HT1080 (cell line): ENCODE results near the gene HNRNPDL. TPM values are rescaled to one million over a fixed set of nuclear protein-coding genes. Genes with fewer than 3 reads are reported as not detected.
A peak's percentile ranks its signal among the peaks of the same experiment; 100 is the strongest.
"Not testable (repeated sequence)": the region's sequence is repeated elsewhere in the genome, so short reads cannot be mapped to it uniquely, and the experiment has no call there.

Experiments used
- DNase-seq: peaks from one replicate; pipeline ENCODE4 v3.0.0-alpha.2; 2015; ENCODE audit warnings: low read depth
- polyA plus RNA-seq, 2 experiments: library from polyadenylated mRNA; depleted of rRNA; stranded (reverse); fragments of >200 nt; gene quantifications; 2 replicates each; pipeline ENCODE4 v1.2.3, GENCODE V29; 2015
- total RNA-seq: library from RNA; depleted of rRNA; stranded (reverse); fragments of >200 nt; shearing (Covaris generic); gene quantifications from 2 replicates; pipeline ENCODE4 v1.2.3, GENCODE V29; 2014; rRNA removed

Gene HNRNPDL
- total RNA-seq, result 288 and 338 TPM in 2 replicates
- 316 and 339 TPM in 2 replicates for polyA plus RNA-seq (2015; cell fraction: cytosol; rRNA removed)
- 696 and 707 TPM in 2 replicates for polyA plus RNA-seq (2015; cell fraction: nucleus; rRNA removed)

DNA sequence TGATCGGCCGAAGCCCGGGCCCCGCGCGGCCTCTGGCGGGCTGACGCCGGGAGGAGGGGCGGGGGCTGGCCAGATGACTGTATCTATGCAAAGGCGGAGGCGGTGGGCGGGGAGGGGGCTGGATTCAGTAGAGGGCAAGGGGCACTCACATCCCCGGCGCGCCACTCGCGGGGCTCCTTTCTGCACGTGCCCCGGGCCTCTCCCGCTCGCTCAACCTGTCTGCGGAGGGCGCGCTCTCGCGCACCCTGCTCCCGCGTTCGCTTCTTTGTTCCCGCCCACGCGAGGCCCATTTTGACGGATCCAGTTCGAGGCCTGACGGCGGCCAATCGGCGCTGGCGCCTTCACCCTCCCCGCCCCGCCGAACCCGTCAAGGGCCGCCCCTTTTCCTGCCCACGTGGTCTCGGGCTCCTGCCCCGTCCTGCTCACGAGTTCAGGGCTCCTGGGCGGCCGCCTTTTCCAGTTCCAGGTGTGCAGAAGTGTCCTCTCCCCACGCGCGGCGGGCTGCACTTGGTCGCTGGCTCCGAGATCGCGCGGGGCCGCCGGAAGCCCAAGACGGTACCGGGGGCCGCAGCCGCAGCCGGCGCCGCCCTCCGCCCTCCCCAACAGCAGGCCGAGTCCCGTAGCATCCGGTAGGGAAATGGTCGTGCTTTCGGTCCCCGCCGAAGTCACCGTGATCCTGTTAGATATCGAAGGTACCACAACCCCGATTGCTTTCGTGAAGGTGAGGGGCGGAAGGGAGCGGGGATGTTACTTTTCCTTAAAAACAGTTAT is at the start of gene HNRNPDL, which contains the start of gene ENOPH1:
Gene HNRNPDL (minus strand): TSS at position 270 of the 771 bp plus-strand sequence. CDS start 772 bp downstream, outside the sequence.
Gene ENOPH1 (plus strand): TSS at position 398 of the 771 bp plus-strand sequence. CDS start 240 bp downstream, at position 638.
- DNase-seq, result peak; percentile 98

GRCh38 chr4:82479562-82479961 is 49.3 kb upstream of the HNRNPDL start:
- DNase-seq, result no peak

- DNase-seq, result not testable (repeated sequence)
These were observed 47.2 kb upstream of the HNRNPDL start for GRCh38 chr4:82477469-82477868.

- not testable (repeated sequence) for DNase-seq
These were observed 45.7 kb upstream of the HNRNPDL start for GRCh38 chr4:82475931-82476330.

DNA sequence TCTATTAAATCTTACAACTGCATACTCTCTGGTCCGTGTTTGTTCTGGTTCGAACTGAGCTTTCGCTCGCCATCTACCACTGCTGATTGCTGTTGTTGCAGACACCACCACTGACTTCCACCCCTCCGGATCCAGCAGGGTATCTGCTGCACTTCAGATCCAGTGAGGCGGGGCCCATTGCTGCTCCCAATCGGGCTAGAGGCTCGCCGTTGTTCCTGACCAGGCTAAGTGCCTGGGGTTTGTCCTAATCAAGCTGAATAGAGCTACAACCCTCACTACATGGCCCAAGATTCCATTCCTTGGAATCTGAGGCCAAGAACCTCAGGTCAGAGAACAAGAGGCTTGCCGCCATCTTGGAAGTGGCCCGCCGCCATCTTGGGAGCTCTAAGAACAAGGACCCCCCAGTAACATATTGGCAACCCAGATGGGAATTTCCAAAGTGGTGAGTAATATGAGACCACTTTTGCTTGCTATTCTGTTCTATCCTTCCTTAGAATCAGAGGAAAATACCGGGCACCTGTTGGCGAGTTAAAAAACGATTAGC is 43.4 kb upstream of the HNRNPDL start:
- no peak for DNase-seq

- DNase-seq, result not testable (repeated sequence)
These were observed 42.8 kb upstream of the HNRNPDL start for GRCh38 chr4:82473080-82473479.

GRCh38 chr4:82469791-82470345 is 39.6 kb upstream of the HNRNPDL start:
- DNase-seq, result peak; percentile 43

DNA sequence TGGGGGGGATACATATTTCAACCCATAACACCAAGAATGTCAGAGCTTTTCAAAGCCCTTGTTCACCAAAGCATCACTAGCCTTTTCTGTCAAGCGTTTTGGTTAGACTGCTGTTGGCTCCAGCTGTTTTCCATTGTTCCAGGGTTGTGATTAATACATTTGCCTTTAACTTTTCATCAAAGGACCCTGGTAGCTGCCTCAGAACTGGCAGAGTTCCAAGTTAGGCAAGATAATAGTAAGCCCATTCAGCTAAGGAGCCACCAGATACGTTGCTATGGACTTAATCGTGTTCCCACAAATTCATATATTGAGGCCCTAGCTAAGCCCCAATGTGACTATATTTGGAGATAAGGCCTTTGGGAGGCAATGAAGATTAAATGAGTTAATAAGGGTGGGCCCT is 37.2 kb upstream of the HNRNPDL start:
- DNase-seq, result no peak

DNA sequence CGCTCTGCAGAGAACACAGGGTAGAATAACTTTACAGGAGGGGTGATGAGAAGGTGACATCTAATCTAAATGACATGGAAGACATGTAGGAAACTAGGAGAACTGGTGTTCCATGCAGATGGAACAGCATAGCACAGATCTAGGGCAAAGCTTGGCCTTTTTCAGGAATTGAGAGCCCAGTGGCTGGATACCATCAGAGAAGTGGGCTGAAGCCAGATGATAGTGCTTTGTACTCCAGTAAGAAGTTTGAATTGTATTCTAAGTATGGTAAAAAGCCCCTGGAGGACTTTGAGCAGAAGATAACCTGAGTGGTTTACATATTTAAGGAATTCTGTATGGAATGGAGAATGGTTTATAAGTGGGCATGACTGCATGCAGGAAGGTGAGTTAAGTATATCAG is 33.0 kb upstream of the HNRNPDL start:
- no peak for DNase-seq

- DNase-seq, result peak; percentile 71
These were observed 32.2 kb upstream of the HNRNPDL start for GRCh38 chr4:82462415-82462831.

DNA sequence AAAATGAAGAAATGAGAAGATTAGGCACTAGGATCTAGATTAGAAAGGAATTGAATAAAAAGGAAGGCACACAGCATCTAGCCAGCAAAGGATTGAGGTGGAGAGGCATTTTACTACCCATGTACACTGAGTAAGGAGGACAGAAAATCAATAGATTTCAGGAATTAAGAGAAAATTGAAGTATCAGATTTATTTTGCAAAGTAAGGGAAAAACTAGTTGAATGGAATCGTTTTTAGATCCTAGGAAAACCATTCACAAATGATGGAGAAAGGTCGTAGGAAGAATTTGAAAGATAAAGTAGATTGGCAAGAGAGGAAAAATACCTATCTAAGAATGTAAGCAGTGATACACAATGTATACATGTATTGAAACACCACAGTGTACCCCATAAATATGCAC is 31.4 kb upstream of the HNRNPDL start:
- DNase-seq, result no peak

- DNase-seq, result no peak
These were observed 28.5 kb upstream of the HNRNPDL start for GRCh38 chr4:82458729-82459128.

GRCh38 chr4:82457266-82457665 is 27.0 kb upstream of the HNRNPDL start:
- DNase-seq, result no peak

- DNase-seq, result no peak
These were observed 21.8 kb upstream of the HNRNPDL start for GRCh38 chr4:82452026-82452425.

DNA sequence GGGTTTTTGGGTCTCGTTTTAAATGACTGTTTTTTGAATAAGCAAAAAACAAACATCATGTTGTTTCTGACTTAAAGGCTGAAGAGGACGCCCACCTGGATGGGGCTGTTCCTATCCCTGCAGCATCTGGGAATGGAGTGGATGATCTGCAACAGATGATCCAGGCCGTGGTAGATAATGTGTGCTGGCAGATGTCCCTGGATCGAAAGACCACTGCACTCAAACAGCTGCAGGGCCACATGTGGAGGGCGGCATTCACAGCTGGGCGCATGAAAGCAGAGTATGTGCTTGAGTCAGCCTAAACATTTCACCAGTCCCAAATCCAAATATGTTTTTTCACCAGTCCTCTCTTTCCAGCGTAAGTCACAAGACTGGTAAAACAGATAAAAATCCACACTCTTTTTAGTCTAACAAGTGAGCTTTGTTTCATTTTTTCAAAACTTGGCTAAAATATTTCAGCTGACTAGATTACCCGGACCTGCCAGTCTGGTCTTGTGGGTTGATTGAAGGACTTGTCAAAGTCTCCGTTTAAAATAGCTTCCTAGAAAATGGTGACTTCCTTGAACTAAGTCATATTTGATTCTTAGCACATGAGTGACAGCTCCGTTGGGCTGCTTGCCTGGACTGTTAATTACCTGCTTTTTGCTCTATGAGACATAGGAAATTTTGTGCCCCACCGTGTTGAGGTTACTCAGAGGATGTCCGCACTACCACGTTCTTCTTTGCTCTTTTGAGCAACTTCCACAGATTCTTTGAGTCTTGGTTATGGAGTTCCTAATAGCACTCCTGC is 20.9 kb upstream of the HNRNPDL start:
- DNase-seq, result no peak

DNA sequence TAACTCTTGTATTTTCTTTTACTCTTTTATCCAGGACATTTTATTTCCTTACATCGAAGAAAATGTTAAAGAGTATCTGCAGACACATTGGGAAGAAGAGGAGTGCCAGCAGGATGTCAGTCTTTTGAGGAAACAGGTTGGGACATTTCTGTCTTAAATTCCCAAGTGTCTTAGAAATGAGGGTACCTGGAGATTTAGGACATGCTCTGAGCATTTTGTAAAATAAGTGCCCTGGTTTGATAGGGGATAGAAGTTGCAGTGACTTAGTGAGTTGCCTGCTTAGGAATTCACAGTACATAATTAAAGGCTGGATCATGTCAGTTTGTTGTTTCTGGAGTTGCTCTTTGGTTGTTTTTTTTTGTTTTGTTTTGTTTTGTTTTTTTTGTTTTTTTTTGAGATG is 17.6 kb upstream of the HNRNPDL start:
- DNase-seq, result no peak

GRCh38 chr4:82439088-82439487 is 8.8 kb upstream of the HNRNPDL start:
- no peak for DNase-seq

GRCh38 chr4:82437285-82438005 is 7.2 kb upstream of the HNRNPDL start:
- no peak for DNase-seq

- no peak for DNase-seq
These were observed 6.5 kb upstream of the HNRNPDL start for GRCh38 chr4:82436780-82437179.

- no peak for DNase-seq
These were observed 5.9 kb upstream of the HNRNPDL start for GRCh38 chr4:82436130-82436529.

DNA sequence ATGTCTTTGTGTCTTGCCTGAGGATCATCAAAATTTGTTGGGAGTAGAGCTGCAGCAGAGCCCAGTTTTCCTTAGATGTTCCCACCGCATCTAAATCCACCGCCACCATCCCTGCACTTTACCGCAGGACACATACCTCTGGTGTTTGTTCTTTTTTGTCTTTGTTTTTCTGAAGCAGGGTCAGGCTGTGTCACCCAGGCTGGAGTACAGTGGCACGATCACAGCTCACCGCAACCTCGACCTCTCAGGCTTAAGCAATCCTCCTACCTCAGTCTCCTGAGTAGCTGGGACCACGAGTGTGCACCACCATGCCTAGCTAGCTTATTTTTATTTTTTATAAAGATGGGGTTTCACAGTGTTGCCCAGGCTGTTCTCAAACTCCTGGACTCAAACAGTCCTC is 4.7 kb upstream of the HNRNPDL start:
- DNase-seq, result no peak
